ENCODE results near the gene GRID2.

GRCh38 chr4:92812652-92813051 lies 508.9 kb downstream of the GRID2 start:
- TF ChIP-seq POLR2A (IDR thresholded peaks at IDR 0.05) (no peak), CTCF (IDR thresholded peaks at IDR 0.05) (no peak), EP300 (IDR thresholded peaks at IDR 0.05) (no peak), POLR2AphosphoS5 (IDR thresholded peaks at IDR 0.05) (no peak)

Measured in upper lobe of left lung (tissue), 4 donors.